ENCODE data around the gene GSTM4. TPM values are rescaled to one million over a fixed set of nuclear protein-coding genes. Genes with fewer than 3 reads are reported as not detected.
"Not testable (repeated sequence)": the region's sequence is repeated elsewhere in the genome, so short reads cannot be mapped to it uniquely, and the experiment has no call there.

Gene GSTM4
- total and polyA plus RNA-seq, 4 donors = 12.2 to 42.8 (median 30.9) TPM

- not testable (repeated sequence) for H3K9me3 ChIP-seq (ENCODE audit: control insufficient read depth in 4 of 4, low read length in 3 of 4); H3K27me3 ChIP-seq (ENCODE audit: control insufficient read depth in 4 of 4, insufficient read depth in 4 of 4, low read length in 3 of 4); DNase-seq (ENCODE audit: low spot score); H3K9ac ChIP-seq (ENCODE audit: low read depth in 1 of 2, low read length in 2 of 2); H3K36me3 ChIP-seq (ENCODE audit: control insufficient read depth in 4 of 4, insufficient read depth in 3 of 4, low read depth in 1 of 4, low read length in 3 of 4); H3K4me1 ChIP-seq (ENCODE audit: control insufficient read depth in 4 of 4, insufficient read depth in 4 of 4, low read length in 3 of 4); H3K4me3 ChIP-seq (ENCODE audit: low read depth in 1 of 3, low read length in 3 of 3); H3K27ac ChIP-seq (ENCODE audit: low read depth in 1 of 2, low read length in 2 of 2)
These were observed 53.9 kb downstream of the GSTM4 start for GRCh38 chr1:109709822-109710221.

Other genes with a start within 250 kb of the GSTM4 start
- gene PSMA5, start 229.7 kb upstream of the GSTM4 start, total RNA-seq = 10 to 100 TPM; 26.3 to 73.2 TPM
- 10 to 100 TPM; 62.5 to 88.6 TPM for gene PSMA5, start 229.7 kb upstream of the GSTM4 start, polyA plus RNA-seq
- 1 to 10 TPM in 1 of 2 donors, under 1 TPM in 1; 0.14 to 4.4 TPM for gene SYPL2, start 189.6 kb upstream of the GSTM4 start, total RNA-seq
- gene SYPL2, start 189.6 kb upstream of the GSTM4 start, polyA plus RNA-seq = 1 to 10 TPM; 3.0 to 4.7 TPM
- gene ATXN7L2, start 172.2 kb upstream of the GSTM4 start, total RNA-seq = 1 to 10 TPM in 1 of 2 donors, under 1 TPM in 1; 0.61 to 1.6 TPM
- 1 to 10 TPM; 1.0 to 1.7 TPM for gene ATXN7L2, start 172.2 kb upstream of the GSTM4 start, polyA plus RNA-seq
- 1 to 10 TPM; 2.5 to 2.8 TPM for gene CYB561D1, start 162.0 kb upstream of the GSTM4 start, total RNA-seq
- gene CYB561D1, start 162.0 kb upstream of the GSTM4 start, polyA plus RNA-seq = 1 to 10 TPM; 1.3 to 1.5 TPM
- 1 to 10 TPM in 1 of 2 donors, under 1 TPM in 1; 0.75 to 4.6 TPM for gene AMIGO1, start 146.4 kb upstream of the GSTM4 start, total RNA-seq
- gene AMIGO1, start 146.4 kb upstream of the GSTM4 start, polyA plus RNA-seq = 1 to 10 TPM; 1.7 to 2.0 TPM
- gene GPR61, start 116.2 kb upstream of the GSTM4 start, total RNA-seq = not detected
- under 1 TPM in 1 of 2 donors, not detected in 1; 0.32 TPM for gene GPR61, start 116.2 kb upstream of the GSTM4 start, polyA plus RNA-seq
- 1 to 10 TPM; 6.4 to 6.5 TPM for gene GNAI3, start 107.5 kb upstream of the GSTM4 start, total RNA-seq
- 1 to 10 TPM; 1.9 to 2.2 TPM for gene GNAI3, start 107.5 kb upstream of the GSTM4 start, polyA plus RNA-seq
- gene GNAT2, start 36.5 kb upstream of the GSTM4 start, total RNA-seq = under 1 TPM; 0.09 to 0.17 TPM
- under 1 TPM in 1 of 2 donors, not detected in 1; 0.17 TPM for gene GNAT2, start 36.5 kb upstream of the GSTM4 start, polyA plus RNA-seq
- gene AMPD2, start 36.3 kb upstream of the GSTM4 start, total RNA-seq = 10 to 100 TPM; 19.2 to 87.4 TPM
- gene AMPD2, start 36.3 kb upstream of the GSTM4 start, polyA plus RNA-seq = 10 to 100 TPM; 20.2 to 25.2 TPM
- gene GSTM2, start 12.0 kb downstream of the GSTM4 start, total RNA-seq = 10 to 100 TPM in 1 of 2 donors, 1 to 10 TPM in 1; 7.1 to 15.1 TPM
- 1 to 10 TPM; 7.4 to 8.4 TPM for gene GSTM2, start 12.0 kb downstream of the GSTM4 start, polyA plus RNA-seq
- gene GSTM1, start 31.7 kb downstream of the GSTM4 start, total RNA-seq = 100 to 1,000 TPM in 1 of 2 donors, 10 to 100 TPM in 1; 14.7 to 273 TPM
- 100 to 1,000 TPM; 221 to 341 TPM for gene GSTM1, start 31.7 kb downstream of the GSTM4 start, polyA plus RNA-seq
- 1 to 10 TPM in 1 of 2 donors, under 1 TPM in 1; 0.59 to 1.3 TPM for gene GSTM5, start 56.2 kb downstream of the GSTM4 start, total RNA-seq
- 1 to 10 TPM; 1.4 to 2.8 TPM for gene GSTM5, start 56.2 kb downstream of the GSTM4 start, polyA plus RNA-seq
- gene GSTM3, start 84.9 kb downstream of the GSTM4 start, total RNA-seq = 10 to 100 TPM in 1 of 2 donors, 1 to 10 TPM in 1; 6.9 to 39.8 TPM
- gene GSTM3, start 84.9 kb downstream of the GSTM4 start, polyA plus RNA-seq = 10 to 100 TPM; 30.1 to 51.5 TPM
- under 1 TPM in 1 of 2 donors, not detected in 1; 0.09 TPM for gene EPS8L3, start 107.8 kb downstream of the GSTM4 start, total RNA-seq
- gene EPS8L3, start 107.8 kb downstream of the GSTM4 start, polyA plus RNA-seq = under 1 TPM; 0.15 to 0.38 TPM